B cell (primary cell): Measurements from ENCODE around the gene FOLR1. TPM values are rescaled to one million over a fixed set of nuclear protein-coding genes. Genes with fewer than 3 reads are reported as not detected.

Source experiments
- ATAC-seq: fragments of 200-7000 bp; cut with Tn5 transposase; one replicate; pipeline ENCODE4 v1.10.0; 2021; ENCODE audit warnings: low read depth, mild to moderate bottlenecking, moderate number of reproducible peaks, moderate library complexity
- CTCF ChIA-PET: fragments of 350-600 bp; sonication (Branson Sonifier 250); formaldehyde crosslinking; loops from one replicate; lab custom pipeline; 2021; ENCODE audit warnings: antibody characterized with exemption, inconsistent platforms; lab: Charles Lee
- POLR2A ChIA-PET: fragments of 350-600 bp; sonication (Branson Sonifier 250); formaldehyde crosslinking; loops from one replicate; lab custom pipeline; 2021; ENCODE audit warnings: antibody characterized with exemption; lab: Charles Lee
- DNase-seq: peaks from one replicate; pipeline ENCODE4 v3.0.0; 2013
- H2AFZ ChIP-seq: 2 replicates; pipeline ENCODE4 v1.6.1; 2012; ENCODE audit warnings: mild to moderate bottlenecking, low read depth, low read length; ENCODE audit not compliant: insufficient read depth, poor library complexity, severe bottlenecking
- H3K27ac ChIP-seq, 2 donors: 1 replicate in 1 of 2; 2 replicates in 1 of 2; pipeline ENCODE4 v1.5.1; 2012 to 2013; ENCODE audit warnings: low read length in 2 of 2, mild to moderate bottlenecking in 2 of 2, moderate library complexity in 1 of 2
- H3K27me3 ChIP-seq, 4 experiments: fragments of 200-600 bp in 1 of 4; sonication (generic) in 1 of 4; replicated peaks in 1 of 4; 1 replicate in 2 of 4; 2 replicates in 2 of 4; pipeline versions ENCODE4 v1.6.1 to v1.7.0; 2013 to 2016; ENCODE audit warnings: low read length in 3 of 4, mild to moderate bottlenecking in 2 of 4, mixed read lengths in 1 of 4, moderate library complexity in 1 of 4; ENCODE audit not compliant: insufficient read depth in 4 of 4, control insufficient read depth in 3 of 4; ENCODE audit errors: control extremely low read depth in 1 of 4
- H3K36me3 ChIP-seq, 2 experiments: replicated peaks in 1 of 2; 1 replicate in 1 of 2; 2 replicates in 1 of 2; pipeline versions ENCODE4 v1.6.1 to v1.7.1; 2013; ENCODE audit warnings: low read length in 1 of 2; ENCODE audit not compliant: insufficient read depth in 2 of 2, control insufficient read depth in 1 of 2; ENCODE audit errors: control extremely low read depth in 1 of 2, extremely low read depth in 1 of 2
- H3K4me1 ChIP-seq, 2 donors: fragments of 200-600 bp in 1 of 2; sonication (generic) in 1 of 2; 1 replicate in 1 of 2; 2 replicates in 1 of 2; pipeline versions ENCODE4 v1.5.1 to v1.6.1; 2013 to 2017; ENCODE audit warnings: low read length in 2 of 2; ENCODE audit not compliant: control insufficient read depth in 2 of 2, insufficient read depth in 2 of 2
- H3K4me2 ChIP-seq: replicated peaks from 2 replicates; pipeline ENCODE3; 2012; ENCODE audit warnings: mild to moderate bottlenecking, low read depth, low read length; ENCODE audit not compliant: poor library complexity, severe bottlenecking
- H3K4me3 ChIP-seq, 5 experiments: fragments of 200-600 bp in 1 of 5; sonication (generic) in 1 of 5; 1 replicate in 3 of 5; 2 replicates in 2 of 5; pipeline versions ENCODE4 v1.5.1 to v1.7.0; 2011 to 2016; ENCODE audit warnings: low read length in 4 of 5, mild to moderate bottlenecking in 4 of 5, low read depth in 2 of 5, control low read depth in 1 of 5, moderate library complexity in 1 of 5; ENCODE audit not compliant: insufficient read depth in 1 of 5; ENCODE audit errors: control extremely low read depth in 1 of 5, extremely low read depth in 1 of 5
- H3K79me2 ChIP-seq: fragments of 200-600 bp; sonication (generic); one replicate; pipeline ENCODE4 v1.6.0; 2016; ENCODE audit warnings: low read length; ENCODE audit not compliant: control insufficient read depth, insufficient read depth
- H3K9ac ChIP-seq: fragments of 200-600 bp; sonication (generic); 2 replicates; pipeline ENCODE4 v1.6.1; 2017; ENCODE audit warnings: mild to moderate bottlenecking, low read length, moderate library complexity
- H3K9me3 ChIP-seq, 3 donors: one replicate each; pipeline versions ENCODE4 v1.6.1 to v1.7.1; 2013; ENCODE audit warnings: low read length in 2 of 3; ENCODE audit not compliant: control insufficient read depth in 2 of 3, insufficient read depth in 1 of 3; ENCODE audit errors: control extremely low read depth in 1 of 3
- H4K20me1 ChIP-seq: 2 replicates; pipeline ENCODE4 v1.6.0; 2012; ENCODE audit warnings: mild to moderate bottlenecking, low read length; ENCODE audit not compliant: insufficient read depth, control insufficient read depth, poor library complexity, severe bottlenecking
- H3K27ac Mint-ChIP-seq: one replicate; pipeline ENCODE4 v1.8.0; 2021; ENCODE audit warnings: mixed read lengths
- H3K27me3 Mint-ChIP-seq: one replicate; pipeline ENCODE4 v1.8.0; 2021; ENCODE audit warnings: mixed read lengths
- H3K4me1 Mint-ChIP-seq: one replicate; pipeline ENCODE4 v1.8.0; 2021; ENCODE audit warnings: mixed read lengths
- H3K4me3 Mint-ChIP-seq: one replicate; pipeline ENCODE4 v1.8.0; 2021; ENCODE audit warnings: mixed read lengths
- H3K9me3 Mint-ChIP-seq: one replicate; pipeline ENCODE4 v1.8.0; 2022; ENCODE audit warnings: mixed read lengths; ENCODE audit not compliant: insufficient read depth
- CTCF ChIP-seq: fragments of 200-600 bp; IDR thresholded peaks from one replicate; pipeline ENCODE4 v1.8.0; 2022; ENCODE audit warnings: antibody characterized with exemption, mild to moderate bottlenecking
- EZH2 ChIP-seq: IDR thresholded peaks from 2 replicates; pipeline ENCODE4 v1.6.1; 2012; ENCODE audit warnings: borderline replicate concordance, low read depth, mild to moderate bottlenecking, moderate library complexity, low read length; ENCODE audit not compliant: insufficient read depth, poor library complexity, severe bottlenecking
- WGBS: methylation state at CpG from one replicate; pipeline ENCODE4 v1.1.5; 2013; ENCODE audit warnings: missing lambda C conversion rate; ENCODE audit not compliant: insufficient coverage; 5-methylcytosine and 5-hydroxymethylcytosine counted together
- intact Hi-C: fragments of 100-400 bp; cut with micrococcal nuclease; formaldehyde crosslinking; loops from one replicate; pipeline ENCODE4 v1.10.0; 2022
- polyA plus RNA-seq: library from polyadenylated mRNA; depleted of rRNA; stranded (reverse); fragments of >200 nt; gene quantifications from 2 replicates; pipeline ENCODE4 v1.2.3, GENCODE V29; 2012
- total RNA-seq, 2 donors: library from RNA; stranded (reverse); fragments of 120-200 nt in 1 of 2; gene quantifications; 1 replicate in 1 of 2; 2 replicates in 1 of 2; pipeline versions ENCODE4 v1.2.3 to v1.2.4, GENCODE V29; 2013 to 2022

Gene FOLR1
- total and polyA plus RNA-seq, 2 donors (not counting 1 experiment from before 2014, with no cell fraction given), result not detected

GRCh38 chr11:72223615-72224563 is 31.9 kb downstream of the FOLR1 start:
- peak overlapping the region; percentile 75 to 91 (median 81) for H3K4me3 ChIP-seq
- peak overlapping the region; percentile 99 for H3K4me2 ChIP-seq
- no peaks in the 10 kb centered on the region for H3K9me3 ChIP-seq
- peaks cover 13% of the 10 kb centered on the region for H3K79me2 ChIP-seq
- POLR2A ChIA-PET, result interaction anchor here (0.8 to 1.5 kb wide), 8 partner anchors 11 to 246 kb away, joined by 3 to 11 read pairs (median 4); partner anchors contain the start of genes ANAPC15 and CLPB
- Mint-ChIP-seq H3K27me3 (no peaks in the 10 kb centered on the region), H3K4me3 (peak overlapping the region; percentile 94), H3K27ac (peak overlapping the region; percentile 96), H3K9me3 (no peaks in the 10 kb centered on the region), H3K4me1 (peaks cover 43% of the 10 kb centered on the region)
- H3K36me3 ChIP-seq, result peaks cover 0 to 6% of the 10 kb centered on the region in 2 experiments
- under 1% methylated on average over 84 of the region's 84 CpGs for WGBS
- TF ChIP-seq CTCF, result no peak
- TF ChIP-seq EZH2, result no peak
- CTCF ChIA-PET, result interaction anchor here (0.8 to 2.3 kb wide), 10 partner anchors 12 to 296 kb away, joined by 3 to 20 read pairs (median 3); partner anchors contain the start of gene XNDC1N
- intact Hi-C loops, result loop anchor here (1.0 to 10.0 kb wide), 14 partner anchors 41 to 1758 kb away; partner anchors contain the start of genes ANAPC15, ARAP1, ATG16L2 and CLPB
- peak overlapping the region; percentile 84 for H2AFZ ChIP-seq
- ATAC-seq, result peak; percentile 55
- H3K9ac ChIP-seq, result peak overlapping the region; percentile 81
- peak overlapping the region; percentile 83 to 89 for H3K27ac ChIP-seq
- H3K27me3 ChIP-seq, result no peaks in the 10 kb centered on the region
- H3K4me1 ChIP-seq, result peaks cover 26 to 37% of the 10 kb centered on the region in 2 donors
- no peaks in the 10 kb centered on the region for H4K20me1 ChIP-seq
- DNase-seq, result peak; percentile 81
